IMR-90 (cell line): ENCODE measurements around the gene SULT1E1. TPM values are rescaled to one million over a fixed set of nuclear protein-coding genes. Genes with fewer than 3 reads are reported as not detected.

Experiments used
- ATAC-seq: fragments of 200-7000 bp; cut with Tn5 transposase; 2 replicates; pipeline ENCODE4 v1.9.1; 2020; ENCODE audit warnings: low read depth, mild to moderate bottlenecking, moderate library complexity
- BruUV-seq: library from RNA; stranded (reverse); fragments of 400-500 nt; replicated peaks from 2 replicates; lab custom pipeline; 2021; lab: Mats Ljungman, UMichigan
- CTCF ChIA-PET: fragments of 300-600 bp; formaldehyde crosslinking; extraction: SDS; loops from one replicate; lab custom pipeline; 2021; ENCODE audit warnings: antibody characterized with exemption; lab: Yijun Ruan, JAX
- POLR2A ChIA-PET: fragments of 300-600 bp; sonication (Branson Sonifier 250); formaldehyde crosslinking; loops from one replicate; lab custom pipeline; 2022; ENCODE audit warnings: antibody characterized with exemption; ENCODE audit not compliant: unreplicated experiment; lab: Charles Lee
- DNase-seq: peaks from one replicate; pipeline ENCODE4 v3.0.0; 2013
- H2AFZ ChIP-seq: replicated peaks from 2 replicates; pipeline ENCODE3; 2013; ENCODE audit warnings: low read length, mild to moderate bottlenecking; ENCODE audit not compliant: poor library complexity
- H2AK5ac ChIP-seq: 2 replicates; pipeline ENCODE4 v1.6.1; 2013; ENCODE audit warnings: low read depth, low read length, inconsistent platforms
- H2AK9ac ChIP-seq: replicated peaks from 2 replicates; pipeline ENCODE3; 2013; ENCODE audit warnings: mild to moderate bottlenecking, low read depth, low read length, moderate library complexity; ENCODE audit not compliant: poor library complexity
- H2BK120ac ChIP-seq: 2 replicates; pipeline ENCODE4 v1.6.1; 2013; ENCODE audit warnings: low read depth, low read length, inconsistent platforms
- H2BK15ac ChIP-seq: 3 replicates; pipeline ENCODE4 v1.6.1; 2013; ENCODE audit warnings: low read depth, low read length, inconsistent platforms
- H2BK20ac ChIP-seq: 2 replicates; pipeline ENCODE4 v1.6.1; 2013; ENCODE audit warnings: low read depth, mild to moderate bottlenecking, inconsistent platforms, low read length, moderate library complexity
- H2BK5ac ChIP-seq: 2 replicates; pipeline ENCODE4 v1.6.1; 2013; ENCODE audit warnings: mild to moderate bottlenecking, low read depth, low read length, inconsistent platforms; ENCODE audit not compliant: poor library complexity, severe bottlenecking
- H3K14ac ChIP-seq: replicated peaks from 2 replicates; pipeline ENCODE4 v1.6.1; 2013; ENCODE audit warnings: low read depth, low read length, inconsistent platforms
- H3K18ac ChIP-seq: 2 replicates; pipeline ENCODE4 v1.6.1; 2013; ENCODE audit warnings: low read depth, low read length, control low read depth
- H3K23ac ChIP-seq: 2 replicates; pipeline ENCODE4 v1.6.1; 2013; ENCODE audit warnings: low read depth, low read length, inconsistent platforms
- H3K27ac ChIP-seq: 2 replicates; pipeline ENCODE4 v1.5.1; 2013; ENCODE audit warnings: mild to moderate bottlenecking, control low read depth, low read length; ENCODE audit not compliant: insufficient read depth
- H3K27me3 ChIP-seq: 2 replicates; pipeline ENCODE4 v1.6.1; 2013; ENCODE audit warnings: low read length; ENCODE audit not compliant: control insufficient read depth, insufficient read depth
- H3K36me3 ChIP-seq: 2 replicates; pipeline ENCODE4 v1.6.1; 2013; ENCODE audit warnings: low read length, mixed read lengths; ENCODE audit not compliant: control insufficient read depth, insufficient read depth
- H3K4ac ChIP-seq: 2 replicates; pipeline ENCODE4 v1.6.1; 2013; ENCODE audit warnings: low read depth, low read length, inconsistent platforms
- H3K4me1 ChIP-seq: 2 replicates; pipeline ENCODE4 v1.6.1; 2013; ENCODE audit warnings: low read length, mixed read lengths; ENCODE audit not compliant: control insufficient read depth, insufficient read depth
- H3K4me2 ChIP-seq: 2 replicates; pipeline ENCODE4 v1.6.1; 2013; ENCODE audit warnings: low read depth, mild to moderate bottlenecking, control low read depth, low read length, moderate library complexity
- H3K4me3 ChIP-seq: 2 replicates; pipeline ENCODE4 v1.5.1; 2013; ENCODE audit warnings: low read depth, mild to moderate bottlenecking, control low read depth, low read length, moderate library complexity; ENCODE audit not compliant: insufficient read depth
- H3K56ac ChIP-seq: 2 replicates; pipeline ENCODE4 v1.6.1; 2013; ENCODE audit warnings: low read length, inconsistent platforms; ENCODE audit not compliant: insufficient read depth; ENCODE audit errors: extremely low read depth
- H3K79me1 ChIP-seq, 2 experiments: 2 replicates each; pipeline ENCODE4 v1.6.1; 2013; ENCODE audit warnings: low read length in 2 of 2, inconsistent platforms in 1 of 2, low read depth in 1 of 2
- H3K9ac ChIP-seq: 2 replicates; pipeline ENCODE4 v1.6.1; 2013; ENCODE audit warnings: low read depth, low read length, control low read depth
- H3K9me1 ChIP-seq: 2 replicates; pipeline ENCODE4 v1.6.1; 2013; ENCODE audit warnings: low read length, inconsistent platforms; ENCODE audit not compliant: insufficient read depth
- H3K9me3 ChIP-seq: 2 replicates; pipeline ENCODE4 v1.6.1; 2013; ENCODE audit warnings: low read length; ENCODE audit not compliant: control insufficient read depth, insufficient read depth
- H4K20me1 ChIP-seq: 2 replicates; pipeline ENCODE4 v1.6.1; 2013; ENCODE audit warnings: low read length, inconsistent platforms; ENCODE audit not compliant: insufficient read depth
- H4K5ac ChIP-seq: 2 replicates; pipeline ENCODE4 v1.6.1; 2013; ENCODE audit warnings: mild to moderate bottlenecking, low read depth, low read length, control low read depth
- H4K8ac ChIP-seq, 2 experiments: 2 replicates each; pipeline ENCODE4 v1.6.1; 2013; ENCODE audit warnings: low read depth in 2 of 2, low read length in 2 of 2, control low read depth in 1 of 2, inconsistent platforms in 1 of 2
- H4K91ac ChIP-seq: 2 replicates; pipeline ENCODE4 v1.6.1; 2013; ENCODE audit warnings: low read depth, low read length, inconsistent platforms; ENCODE audit not compliant: insufficient read depth
- FOS ChIP-seq: fragments of 150-350 bp; IDR thresholded peaks from 2 replicates; pipeline ENCODE4 v1.6.1; 2016; ENCODE audit warnings: low read depth, low read length
- MXI1 ChIP-seq: IDR thresholded peaks from 2 replicates; pipeline ENCODE4 v1.6.1; 2012; ENCODE audit warnings: low read depth, mild to moderate bottlenecking, low read length, moderate library complexity, borderline replicate concordance
- RCOR1 ChIP-seq: IDR thresholded peaks from 2 replicates; pipeline ENCODE4 v1.6.1; 2012; ENCODE audit warnings: mild to moderate bottlenecking, low read length, improper control_type of control experiment; ENCODE audit not compliant: insufficient replicate concordance
- WGBS, 2 experiments: methylation state at CpG; one replicate each; pipeline versions ENCODE4 v1.1.5 to v1.1.7; 2013; ENCODE audit warnings: missing lambda C conversion rate in 2 of 2; ENCODE audit not compliant: insufficient read length in 1 of 2; ENCODE audit errors: extremely low coverage in 2 of 2; 5-methylcytosine and 5-hydroxymethylcytosine counted together
- dilution Hi-C: fragments of 300-500 bp; cut with HindIII; formaldehyde crosslinking; loops from one replicate; pipeline ENCODE4 v1.14.3; 2018; ENCODE audit warnings: low sequenced_read_pairs; ENCODE audit not compliant: unreplicated experiment
- in situ Hi-C: fragments of 300-500 bp; cut with MboI; formaldehyde crosslinking; loops from 3 replicates; pipeline ENCODE4 v1.14.3; 2019; ENCODE audit warnings: low sequenced_read_pairs, inconsistent platforms, mixed read lengths
- intact Hi-C: fragments of 100-400 bp; cut with micrococcal nuclease; formaldehyde crosslinking; loops from 2 replicates; pipeline ENCODE4 v1.10.0; 2022
- polyA plus RNA-seq, 3 experiments: library from polyadenylated mRNA; depleted of rRNA; stranded (reverse); fragments of >200 nt; gene quantifications; 2 replicates each; pipeline ENCODE4 v1.2.3, GENCODE V29; 2012; ENCODE audit warnings: low replicate concordance in 1 of 3
- total RNA-seq: library from RNA; depleted of rRNA; stranded (reverse); fragments of >200 nt; gene quantifications from 2 replicates; pipeline ENCODE4 v1.2.3, GENCODE V29; 2012

The SULT1E1 gene
- total and polyA plus RNA-seq, 2 of the 4 experiments (the other 2 are of a cell fraction), result not detected

DNA sequence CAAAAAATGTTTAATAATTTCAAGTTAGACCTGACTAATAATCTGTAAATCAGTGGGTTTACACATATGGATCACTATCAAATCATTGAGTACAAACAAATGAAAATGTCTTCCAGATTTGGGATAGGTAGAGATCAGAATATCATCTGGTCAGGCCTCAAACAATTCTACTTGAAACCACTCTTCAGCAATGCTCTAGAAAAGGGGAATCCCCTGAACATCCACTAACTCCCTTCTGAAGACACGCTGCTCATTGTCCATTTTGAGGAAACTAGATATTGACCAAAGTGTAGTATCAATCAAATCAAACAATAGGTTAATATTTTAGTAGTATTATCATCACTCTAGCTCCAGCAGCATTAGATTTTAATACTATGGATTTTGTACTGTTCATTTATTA lies 46.3 kb downstream of the SULT1E1 start:
- Histone ChIP-seq H3K4me2 (no peak overlapping the region), H2BK120ac (no peak overlapping the region), H3K18ac (no peak overlapping the region), H3K4ac (no peak overlapping the region), H3K14ac (no peak overlapping the region), H4K8ac (no peak overlapping the region), H2BK15ac (no peak overlapping the region), H3K4me1 (no peaks in the 10 kb centered on the region), H3K27ac (no peak overlapping the region), H2AFZ (no peak overlapping the region), H2BK20ac (no peak overlapping the region), H4K5ac (no peak overlapping the region), H3K9me1 (no peaks in the 10 kb centered on the region), H2AK5ac (no peak overlapping the region), H3K79me1 (no peaks in the 10 kb centered on the region), H3K23ac (no peak overlapping the region), H4K20me1 (no peaks in the 10 kb centered on the region), H3K27me3 (no peaks in the 10 kb centered on the region), H4K91ac (no peak overlapping the region), H2AK9ac (no peak overlapping the region), H3K9me3 (no peaks in the 10 kb centered on the region), H3K4me3 (no peak overlapping the region), H3K36me3 (no peaks in the 10 kb centered on the region), H3K56ac (no peak overlapping the region), H2BK5ac (no peak overlapping the region), H3K9ac (no peak overlapping the region)
- in situ Hi-C loops (no loop called here), dilution Hi-C loops (no loop called here), intact Hi-C loops (no loop called here)
- TF ChIP-seq FOS (no peak), MXI1 (no peak), RCOR1 (no peak)
- DNase-seq (no peak), ATAC-seq (no peak)
- no TSS peak for BruUV-seq
- CTCF ChIA-PET, result no interaction called here
- POLR2A ChIA-PET, result no interaction called here
- WGBS, 2 experiments, result no CpG with 5 or more reads among the region's 1 CpG
